GM21360 (cell line): Measurements from ENCODE around the gene EARS2.
"Not testable (repeated sequence)": the region's sequence is repeated elsewhere in the genome, so short reads cannot be mapped to it uniquely, and the experiment has no call there.

Experiments used
- ATAC-seq: cut with Tn5 transposase; IDR thresholded peaks from one replicate; pipeline ENCODE4 v1.9.1; 2021; ENCODE audit warnings: mild to moderate bottlenecking, moderate library complexity; ENCODE audit not compliant: unreplicated experiment

The EARS2 gene

DNA sequence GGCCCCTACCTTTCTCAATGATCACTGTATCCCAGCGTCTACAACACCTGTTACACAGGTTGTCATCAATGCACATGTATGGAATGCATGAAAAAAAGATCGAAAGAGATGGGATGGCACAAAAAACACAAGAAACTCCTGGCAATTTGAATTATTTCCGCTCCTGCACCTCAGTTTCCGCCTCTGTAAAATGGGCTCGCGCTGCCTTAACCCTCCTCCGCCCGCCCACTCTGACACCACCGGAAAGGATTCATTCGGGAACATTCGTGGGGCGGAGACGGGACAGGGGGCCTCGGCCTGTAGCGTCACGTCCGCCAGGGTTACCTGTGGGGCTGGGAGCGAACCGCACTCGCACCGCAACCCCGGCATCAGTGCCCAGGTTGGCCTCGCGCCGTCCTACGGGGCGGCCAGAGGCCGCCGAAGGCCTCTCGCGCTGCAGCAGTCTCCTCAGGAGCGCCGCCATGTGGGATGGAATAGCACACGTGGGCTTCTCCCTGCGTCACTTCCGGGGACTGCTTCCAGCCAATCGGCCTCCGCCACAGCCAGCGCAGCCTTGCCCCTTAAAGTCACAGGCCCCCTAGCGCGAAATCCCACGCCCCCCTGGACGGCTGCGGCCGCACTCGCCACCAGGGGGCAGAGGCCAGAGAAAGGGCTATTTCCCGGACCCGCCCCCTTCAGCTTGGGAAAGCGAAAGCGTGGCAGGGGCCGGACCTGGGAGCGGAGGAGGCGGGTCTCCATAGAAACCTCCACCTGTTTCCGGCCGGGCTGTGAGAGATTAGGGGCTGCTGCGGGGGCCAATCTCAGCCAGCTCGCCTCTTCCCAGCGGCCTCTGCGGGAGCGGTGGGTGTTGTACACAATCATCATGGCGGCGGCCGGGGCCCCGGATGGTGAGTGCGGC is at the start of gene EARS2, which contains the start of gene UBFD1:
TSS of gene EARS2 (minus strand) at position 470 of the 898 bp plus-strand sequence. CDS start at position 463, 7 bp downstream.
TSS of gene UBFD1 (plus strand) at position 847 of the 898 bp plus-strand sequence. CDS start at position 863, 16 bp downstream.
- peak; percentile 83 for ATAC-seq

DNA sequence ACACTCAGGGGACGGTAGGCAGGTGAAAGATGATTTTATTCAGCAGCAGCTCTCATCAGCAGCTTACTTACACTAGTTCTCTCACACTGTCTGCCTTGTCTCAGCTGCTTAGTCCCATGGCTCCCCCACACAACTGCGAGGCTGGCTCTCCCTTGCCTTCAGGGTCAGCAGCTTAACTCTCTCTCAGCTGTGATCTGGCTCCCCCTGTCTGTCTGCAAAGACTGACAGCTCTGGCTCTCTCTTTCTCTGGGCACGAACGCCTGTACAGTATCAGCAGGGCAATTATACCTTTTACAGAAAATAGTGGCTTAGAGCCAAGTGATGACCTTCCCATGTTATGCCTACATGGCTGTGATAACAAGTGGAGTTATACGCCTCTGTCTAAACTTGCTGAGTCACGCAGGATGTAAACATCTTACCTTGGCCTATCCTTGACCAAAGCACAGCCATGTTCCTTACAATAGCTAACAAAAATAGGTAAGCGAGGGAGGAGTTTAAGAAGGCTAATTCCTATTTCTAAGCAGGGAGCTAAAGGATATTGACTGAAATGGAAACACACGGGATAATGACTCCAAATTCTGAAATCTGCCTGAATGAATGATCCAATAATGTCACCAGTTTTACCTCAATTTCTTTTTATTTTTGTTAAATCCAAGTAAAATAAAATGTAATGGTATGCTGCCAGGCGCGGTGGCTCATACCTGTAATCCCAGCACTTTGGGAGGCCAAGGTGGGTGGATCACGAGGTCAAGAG is 40.0 kb upstream of the EARS2 start:
- no peak for ATAC-seq

DNA sequence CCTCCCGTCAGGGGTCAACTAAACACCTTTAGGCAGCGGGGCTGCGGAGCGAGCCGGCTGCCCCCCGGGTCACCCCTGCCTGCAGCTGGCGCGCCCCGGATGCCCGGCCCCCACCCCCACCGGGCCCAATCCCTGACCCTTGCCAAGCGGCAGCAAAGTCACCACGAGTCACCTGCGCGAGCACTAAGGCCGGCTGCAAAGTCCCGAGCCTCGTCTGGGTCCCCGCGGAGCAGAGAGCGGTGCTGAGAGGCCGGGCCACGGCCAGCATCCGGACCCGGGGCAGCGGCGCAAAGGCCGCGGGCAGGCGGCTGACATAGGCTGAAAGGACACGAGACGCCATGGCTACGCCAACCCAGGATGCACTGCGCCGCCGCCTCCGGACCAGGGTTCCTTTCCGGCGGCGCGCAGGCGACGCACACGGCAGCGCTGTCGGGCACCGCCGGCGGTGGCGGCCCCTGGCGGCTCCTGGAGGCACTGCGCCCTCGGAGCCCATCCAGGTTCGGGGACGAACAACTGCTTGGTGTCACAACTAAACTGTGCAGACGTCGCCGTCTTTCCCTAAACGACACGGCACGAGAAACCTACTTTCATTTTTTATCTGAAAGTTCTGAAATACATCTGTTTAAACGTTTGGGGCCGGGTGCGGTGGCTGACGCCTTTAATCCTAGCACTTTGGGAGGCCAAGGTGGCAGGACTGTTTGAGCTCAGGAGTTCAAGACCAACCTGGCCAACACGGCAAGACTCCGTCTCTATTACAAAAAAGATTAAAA is 39.0 kb upstream of the EARS2 start, which contains the start of gene NDUFAB1:
TSS of gene NDUFAB1 (minus strand) at position 366 of the 770 bp plus-strand sequence. CDS start at position 340, 26 bp downstream.
- ATAC-seq = peak; percentile 93

DNA sequence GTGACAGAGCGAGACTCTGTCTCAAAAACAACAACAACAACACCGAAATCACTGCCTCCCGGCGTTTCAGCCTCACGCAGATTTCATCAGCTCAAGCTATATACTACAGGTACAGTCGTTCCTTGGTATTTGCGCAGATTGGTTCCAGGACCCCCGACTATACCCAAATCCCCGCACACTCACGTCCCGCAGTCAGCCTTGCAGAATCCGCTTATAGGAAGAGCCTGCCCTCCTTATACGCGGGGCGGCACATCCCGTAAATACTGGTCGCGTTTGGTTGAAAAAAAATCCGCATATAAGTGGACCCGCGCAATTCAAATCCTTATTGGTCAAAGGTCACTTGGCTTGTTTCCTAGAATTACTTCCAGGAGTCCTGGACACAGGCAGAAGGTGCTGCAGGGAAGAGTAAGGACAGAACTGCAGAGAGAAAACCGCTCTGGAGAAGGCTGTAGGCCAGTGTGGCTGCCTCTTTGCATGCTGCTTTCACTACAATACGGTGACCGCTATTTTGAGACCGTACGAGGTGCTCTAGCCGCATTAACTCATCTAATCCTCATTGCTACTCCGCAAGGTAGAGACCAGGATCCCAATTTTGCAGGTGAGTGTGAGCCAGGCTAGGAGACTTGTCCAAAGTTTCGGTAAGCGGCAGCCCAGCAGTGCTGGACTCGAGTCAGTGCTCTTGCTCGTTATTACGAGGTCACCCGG is 38.2 kb upstream of the EARS2 start:
- ATAC-seq = no peak

DNA sequence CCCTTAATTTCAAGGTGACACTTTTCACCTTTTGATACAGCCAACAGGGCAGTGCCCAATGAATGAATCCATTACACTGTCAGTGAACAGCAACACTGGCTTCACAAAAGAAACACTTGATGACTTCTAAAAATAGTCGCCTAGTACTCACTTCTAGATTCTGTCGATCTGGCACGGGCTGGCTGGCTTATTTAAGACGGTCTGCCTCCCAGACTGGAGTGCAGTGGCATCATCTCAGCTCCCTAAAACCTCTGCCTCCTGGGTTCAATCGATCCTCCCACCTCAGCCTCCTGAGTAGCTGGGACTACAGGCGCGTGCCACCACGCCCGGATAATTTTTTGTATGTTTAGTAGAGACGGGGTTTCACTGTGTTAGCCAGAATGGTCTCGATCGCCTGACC is 37.0 kb upstream of the EARS2 start:
- ATAC-seq = no peak

DNA sequence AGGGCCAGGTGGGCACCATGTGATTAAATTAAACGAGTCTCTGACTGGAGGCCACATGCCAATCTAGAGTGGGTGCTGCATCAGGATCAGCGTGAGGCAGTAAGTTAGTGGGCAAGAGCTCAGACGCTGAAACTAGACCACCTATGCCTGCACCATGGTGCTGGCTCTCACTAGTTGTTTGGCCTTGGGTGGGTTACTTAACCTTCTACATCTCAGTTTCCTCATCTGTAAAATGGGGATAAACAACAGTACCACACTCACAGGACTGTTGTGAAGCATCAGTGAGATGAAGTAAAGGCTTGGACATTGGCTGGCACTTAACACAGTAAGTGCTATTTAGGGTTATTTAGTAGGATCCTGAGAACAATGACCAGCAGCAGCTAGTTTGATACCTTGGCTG is 33.0 kb upstream of the EARS2 start:
- ATAC-seq = no peak

DNA sequence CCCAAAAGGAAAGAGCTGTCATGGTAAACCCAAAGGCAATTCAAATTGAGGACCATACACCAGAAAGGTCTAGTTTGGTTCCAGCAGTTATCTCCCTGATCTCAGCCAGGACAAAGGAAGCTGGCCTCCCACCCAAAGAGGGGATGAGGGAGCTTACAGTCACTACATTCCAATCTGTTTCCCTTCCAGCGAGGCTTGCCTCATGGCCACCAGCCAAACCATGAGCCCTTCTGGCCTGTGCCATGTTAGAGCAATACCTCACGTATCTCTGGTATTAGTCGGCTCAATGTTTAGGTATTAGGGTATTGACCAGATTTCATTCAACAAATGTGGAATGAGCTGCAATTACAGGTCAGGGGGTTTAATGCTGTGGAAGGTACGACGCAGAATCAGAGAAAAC is 30.6 kb upstream of the EARS2 start:
- ATAC-seq = no peak

DNA sequence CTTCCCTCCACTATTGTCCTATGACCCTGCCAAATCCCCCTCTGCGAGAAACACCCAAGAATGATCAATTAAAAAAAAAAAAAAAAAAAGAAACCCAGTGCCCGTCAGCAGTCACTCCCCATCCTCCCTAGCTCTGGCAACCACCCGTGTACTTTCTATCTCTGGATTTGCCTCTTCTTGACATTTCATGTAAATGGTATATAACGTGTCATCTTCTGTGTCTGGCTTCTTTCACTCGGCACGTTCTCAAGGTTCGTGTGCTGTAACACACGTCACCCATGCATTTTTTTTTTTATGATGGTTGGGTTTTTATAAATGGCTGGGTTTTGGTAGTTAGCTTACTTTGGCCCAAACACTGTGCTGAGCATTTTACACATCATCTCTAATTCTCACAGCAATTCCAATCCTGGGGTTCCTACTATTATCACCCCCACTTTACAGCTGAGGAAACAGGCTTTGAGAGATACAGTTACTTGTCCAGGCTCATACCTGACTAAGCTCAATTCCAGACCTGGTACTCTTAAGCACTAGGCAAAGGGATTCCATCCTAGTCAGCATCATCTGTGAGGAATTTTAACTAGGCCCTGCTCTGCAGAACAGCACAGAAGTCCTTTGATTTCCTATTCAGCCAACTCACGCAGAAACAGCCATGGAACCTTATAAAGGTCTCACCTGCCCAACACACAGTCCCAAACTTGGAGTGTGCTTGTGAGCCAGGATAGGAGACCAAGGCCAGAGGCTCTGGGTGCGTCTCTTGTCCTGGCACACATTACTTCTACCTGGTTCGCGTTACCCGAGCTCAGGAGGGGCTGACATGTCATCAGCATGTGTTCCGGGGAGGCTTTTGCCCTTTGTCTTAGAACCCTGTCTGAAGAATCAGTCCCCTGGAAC is 27.3 kb upstream of the EARS2 start:
- no peak for ATAC-seq

DNA sequence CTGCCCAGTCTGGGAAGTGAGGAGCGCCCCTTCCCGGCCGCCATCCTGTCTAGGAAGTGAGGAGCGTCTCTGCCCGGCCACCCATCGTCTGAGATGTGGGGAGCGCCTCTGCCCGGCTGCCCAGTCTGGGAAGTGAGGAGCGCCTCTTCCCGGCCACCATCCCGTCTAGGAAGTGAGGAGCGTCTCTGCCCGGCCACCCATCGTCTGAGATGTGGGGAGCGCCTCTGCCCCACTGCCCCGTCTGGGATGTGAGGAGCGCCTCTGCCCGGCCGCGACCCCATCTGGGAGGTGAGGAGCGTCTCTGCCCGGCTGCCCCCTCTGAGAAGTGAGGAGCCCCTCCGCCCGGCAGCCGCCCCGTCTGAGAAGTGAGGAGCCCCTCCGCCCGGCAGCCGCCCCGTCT is 26.1 kb upstream of the EARS2 start:
- ATAC-seq = not testable (repeated sequence)

DNA sequence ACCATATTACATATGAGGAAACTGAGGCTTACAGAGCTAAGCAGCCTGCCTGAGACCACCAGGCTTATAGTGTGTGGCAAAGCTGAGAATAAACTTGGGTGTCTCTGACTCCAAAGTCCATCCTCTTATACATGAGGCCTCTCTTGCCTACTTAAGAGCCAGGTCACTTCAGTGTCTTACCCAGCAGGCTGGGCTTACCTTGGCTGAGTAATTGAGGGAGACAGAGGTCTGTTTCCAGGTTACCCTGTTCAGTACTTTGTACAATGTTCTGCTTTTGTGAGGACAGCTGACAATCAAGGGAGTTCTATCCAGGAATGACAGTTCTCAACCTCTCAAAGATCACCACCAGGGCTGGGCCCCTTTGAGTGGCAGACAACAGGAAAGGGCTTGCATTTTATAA is 24.6 kb upstream of the EARS2 start:
- no peak for ATAC-seq

DNA sequence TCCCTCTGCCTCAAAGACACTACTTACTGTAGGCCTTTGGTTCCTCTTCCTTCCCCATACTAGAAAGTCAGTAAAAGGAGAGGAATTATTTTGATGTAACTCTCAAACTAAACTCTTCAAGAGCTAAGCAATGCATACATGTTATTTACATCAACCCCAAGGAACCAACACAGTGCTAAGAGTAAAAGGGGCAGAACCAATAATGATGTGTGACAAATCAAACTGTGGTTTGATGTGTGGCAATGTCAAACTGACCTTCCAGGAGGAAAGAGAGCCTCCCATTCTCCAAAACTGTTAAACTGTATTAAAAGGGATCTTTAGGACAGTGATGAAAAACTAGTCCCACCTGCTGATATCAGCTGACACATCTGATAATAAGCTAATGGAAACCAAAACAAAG is 23.2 kb upstream of the EARS2 start:
- ATAC-seq = no peak

DNA sequence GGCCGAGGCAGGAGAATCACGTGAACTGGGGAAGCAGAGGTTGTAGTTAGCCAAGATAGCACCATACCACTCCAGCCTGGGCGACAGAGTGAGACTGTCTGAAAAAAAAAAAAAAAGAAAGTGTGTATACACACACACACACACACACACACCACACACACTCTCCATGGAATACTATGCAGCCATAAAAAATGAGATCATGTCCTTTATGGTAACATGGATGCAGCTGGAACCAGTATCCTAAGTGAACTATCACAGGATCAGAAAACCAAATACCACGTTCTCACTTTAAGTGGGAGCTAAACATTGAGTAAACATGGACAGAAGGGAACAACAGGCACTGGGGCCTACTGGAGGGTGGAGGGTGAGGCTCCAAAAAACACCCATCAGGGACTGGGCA is 22.2 kb upstream of the EARS2 start:
- no peak for ATAC-seq

DNA sequence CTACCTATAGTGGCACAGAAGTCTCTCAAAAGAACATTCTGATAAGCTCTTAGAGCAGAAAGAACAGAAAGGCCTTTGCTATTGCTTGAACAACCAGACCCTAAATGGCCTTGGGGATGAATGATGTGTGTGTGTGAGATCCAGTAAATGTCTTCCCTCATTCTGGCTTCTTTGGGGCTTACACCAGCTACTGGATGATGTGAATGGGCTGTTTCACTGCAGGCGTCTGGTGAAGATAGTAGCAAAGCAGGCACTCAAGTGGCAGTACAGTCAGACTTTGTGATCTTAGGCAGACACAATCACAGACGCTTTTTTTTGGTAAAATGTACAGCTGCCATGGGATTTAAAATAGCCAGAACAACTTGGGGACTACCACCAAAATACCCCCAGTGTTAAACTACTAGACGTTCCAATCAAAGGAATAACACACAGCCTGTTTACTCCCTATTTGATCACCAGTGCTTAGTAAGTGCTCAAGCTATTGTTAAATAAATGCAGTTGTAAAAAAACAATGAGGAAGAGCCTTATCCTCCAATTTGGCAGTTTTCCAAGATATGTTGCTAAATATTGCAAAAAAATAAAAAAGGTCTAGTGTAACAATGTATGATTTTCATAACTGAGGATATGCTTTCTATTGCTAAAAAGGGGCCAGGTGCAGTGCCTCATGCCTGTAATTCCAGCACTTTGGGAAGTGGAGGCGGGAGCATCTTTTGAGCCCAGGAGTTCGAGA is 21.1 kb upstream of the EARS2 start:
- no peak for ATAC-seq

DNA sequence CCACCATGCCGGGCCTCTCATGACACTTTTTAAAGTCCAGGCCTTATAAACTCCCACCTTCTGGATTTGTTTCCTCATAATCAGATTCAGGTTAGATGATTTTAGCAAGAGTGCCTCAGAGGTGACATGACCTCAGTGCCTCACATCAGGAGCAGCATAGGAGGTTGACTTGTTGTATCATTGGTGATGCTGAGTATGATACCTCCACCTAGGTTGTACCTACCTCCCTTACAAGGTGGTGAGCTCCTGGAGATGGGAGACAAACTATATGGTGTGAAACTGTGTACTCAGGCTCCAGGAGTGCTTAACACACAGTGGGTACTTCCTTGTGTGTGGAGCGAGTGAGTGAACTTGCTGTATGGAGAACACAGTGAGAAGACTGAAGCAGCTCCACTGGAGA is 20.3 kb upstream of the EARS2 start:
- ATAC-seq = no peak

DNA sequence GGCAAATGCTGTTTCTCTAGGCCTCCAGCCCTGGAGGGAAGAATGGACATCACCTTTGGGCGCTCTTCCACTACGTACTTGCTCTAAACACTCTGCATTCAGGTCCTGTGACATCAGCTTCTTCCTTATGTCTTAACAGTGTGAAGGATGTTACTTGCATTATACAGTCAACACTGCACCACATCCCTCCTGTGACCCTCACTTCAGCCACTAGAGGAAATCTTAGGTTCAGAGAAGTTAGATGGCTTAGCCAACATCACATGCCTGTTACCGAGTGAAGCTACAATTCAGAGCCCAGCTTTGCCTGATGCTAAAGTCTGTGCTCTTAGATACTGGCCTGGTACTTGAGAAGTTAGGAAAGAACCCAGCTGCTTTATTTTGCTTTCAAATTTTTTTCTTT is 18.7 kb upstream of the EARS2 start:
- ATAC-seq = no peak

DNA sequence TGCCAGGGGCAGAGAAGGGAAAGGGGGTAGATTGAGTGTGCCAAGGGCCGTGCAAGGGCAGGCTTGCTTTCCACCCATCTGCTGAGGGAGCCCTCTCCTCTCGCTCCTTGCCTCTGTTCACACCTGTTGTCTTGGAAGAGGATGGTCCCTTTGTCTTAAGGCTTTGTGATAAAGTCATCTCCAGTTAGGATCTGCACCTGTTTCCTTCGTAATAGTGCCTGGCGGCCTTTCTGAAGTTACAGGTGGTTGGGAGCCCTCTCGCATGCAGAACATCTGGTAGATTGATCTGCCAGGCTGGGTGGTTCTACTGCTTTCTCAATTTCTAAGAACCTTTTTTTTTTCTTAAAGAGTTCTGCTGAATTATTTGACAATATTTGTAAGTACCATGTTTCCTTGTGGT is 16.7 kb upstream of the EARS2 start:
- ATAC-seq = no peak

DNA sequence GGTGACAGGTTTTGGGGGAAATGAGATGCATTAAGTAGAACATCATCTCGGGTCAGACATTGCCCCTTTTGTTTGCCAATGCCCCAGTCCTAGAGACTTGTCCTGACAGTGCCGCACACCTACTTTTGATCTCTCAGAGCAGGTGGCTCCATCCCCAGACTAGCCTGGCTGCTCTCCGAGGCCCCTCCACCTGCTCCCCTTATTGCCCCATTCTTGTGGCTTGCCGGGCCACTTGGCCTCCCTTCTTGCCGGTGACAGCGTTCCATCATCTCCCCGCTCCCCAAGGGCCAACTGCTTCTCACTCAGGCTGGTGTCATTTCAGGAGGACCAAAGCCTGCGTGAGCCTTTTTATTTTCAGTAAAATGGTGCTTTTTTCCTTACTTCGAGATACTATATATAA is 15.2 kb upstream of the EARS2 start:
- no peak for ATAC-seq

DNA sequence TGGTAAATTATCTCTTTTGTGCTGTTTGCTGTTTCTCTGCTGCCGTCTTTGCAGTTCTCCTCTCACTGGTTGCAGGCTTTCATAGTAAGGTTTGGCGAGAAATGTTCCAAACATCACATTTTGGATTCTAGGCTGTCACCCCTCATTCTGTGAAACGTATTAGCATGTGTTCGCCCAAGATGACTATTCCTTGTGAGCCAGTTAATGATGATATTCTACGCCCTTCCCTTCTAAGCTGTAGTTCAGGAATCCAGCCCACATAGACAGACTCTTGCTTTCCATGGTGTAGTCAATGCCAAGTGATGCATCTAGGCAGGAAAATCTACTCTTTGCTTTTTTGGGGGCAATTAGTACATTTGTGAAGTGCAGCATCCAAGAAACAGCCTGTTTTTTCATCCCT is 14.7 kb upstream of the EARS2 start:
- no peak for ATAC-seq
